Thoracic aorta (tissue), 2 donors: ENCODE data around the gene ERICH3. TPM values are rescaled to one million over a fixed set of nuclear protein-coding genes. Genes with fewer than 3 reads are reported as not detected.

ENCODE experiments used
- ATAC-seq: fragments of 150-250 bp; one replicate; pipeline ENCODE4 v1.8.0; 2017; ENCODE audit warnings: low read depth; ENCODE audit not compliant: insufficient number of reproducible peaks, low FRiP score
- DNase-seq: peaks from one replicate; pipeline ENCODE4 v3.0.0-alpha.2; 2020; ENCODE audit warnings: low spot score
- H3K27ac ChIP-seq, 2 donors: fragments of 200-600 bp; sonication (generic); 1 replicate in 1 of 2; 2 replicates in 1 of 2; pipeline ENCODE4 v1.5.1; 2016; ENCODE audit warnings: mild to moderate bottlenecking in 2 of 2, moderate library complexity in 2 of 2
- H3K27me3 ChIP-seq: fragments of 200-600 bp; sonication (generic); replicated peaks from 2 replicates; pipeline ENCODE4 v1.6.0; 2016; ENCODE audit warnings: mild to moderate bottlenecking; ENCODE audit not compliant: insufficient read depth
- H3K36me3 ChIP-seq: fragments of 200-600 bp; sonication (generic); one replicate; pipeline ENCODE4 v1.5.1; 2016
- H3K4me1 ChIP-seq, 2 donors: fragments of 200-600 bp; sonication (generic); 1 replicate in 1 of 2; 2 replicates in 1 of 2; pipeline versions ENCODE4 v1.5.1 to v1.6.0; 2016; ENCODE audit warnings: low read depth in 2 of 2, mild to moderate bottlenecking in 1 of 2; ENCODE audit not compliant: control insufficient read depth in 1 of 2
- H3K4me3 ChIP-seq: fragments of 200-600 bp; sonication (generic); 2 replicates; pipeline ENCODE4 v1.5.1; 2016; ENCODE audit warnings: mild to moderate bottlenecking
- H3K9me3 ChIP-seq: fragments of 200-600 bp; sonication (generic); 2 replicates; pipeline ENCODE4 v1.5.1; 2016
- CTCF ChIP-seq: fragments of 200-600 bp; sonication (generic); IDR thresholded peaks from one replicate; pipeline ENCODE4 v1.5.1; 2019; ENCODE audit warnings: antibody characterized with exemption
- total RNA-seq, 2 donors: library from RNA; depleted of rRNA; stranded (reverse); fragments of >200 nt; gene quantifications; one replicate each; pipeline versions ENCODE4 v1.1.0 to v1.2.3, GENCODE V29; 2016

ERICH3 gene
- total RNA-seq, 2 donors from 2014 or later, result not detected

- no peak overlapping the region for H3K27ac ChIP-seq
- TF ChIP-seq CTCF, result no peak
Measured at GRCh38 chr1:74571891-74572290, 101.7 kb downstream of the ERICH3 start.

GRCh38 chr1:74571493-74571800, 102.1 kb downstream of the ERICH3 start:
- Histone ChIP-seq H3K9me3 (no peaks in the 10 kb centered on the region), H3K27ac (no peak overlapping the region), H3K36me3 (no peaks in the 10 kb centered on the region), H3K4me1 (no peaks in the 10 kb centered on the region), H3K27me3 (no peaks in the 10 kb centered on the region), H3K4me3 (no peak overlapping the region)
- DNase-seq (no peak), ATAC-seq (no peak)
- no peak for TF ChIP-seq CTCF

More at GRCh38 chr1:74571891-74572290, 101.7 kb downstream of the ERICH3 start:
- DNase-seq (no peak), ATAC-seq (no peak)
- Histone ChIP-seq H3K36me3 (no peaks in the 10 kb centered on the region), H3K27me3 (no peaks in the 10 kb centered on the region), H3K4me3 (no peak overlapping the region), H3K9me3 (no peaks in the 10 kb centered on the region), H3K4me1 (no peaks in the 10 kb centered on the region)

DNA sequence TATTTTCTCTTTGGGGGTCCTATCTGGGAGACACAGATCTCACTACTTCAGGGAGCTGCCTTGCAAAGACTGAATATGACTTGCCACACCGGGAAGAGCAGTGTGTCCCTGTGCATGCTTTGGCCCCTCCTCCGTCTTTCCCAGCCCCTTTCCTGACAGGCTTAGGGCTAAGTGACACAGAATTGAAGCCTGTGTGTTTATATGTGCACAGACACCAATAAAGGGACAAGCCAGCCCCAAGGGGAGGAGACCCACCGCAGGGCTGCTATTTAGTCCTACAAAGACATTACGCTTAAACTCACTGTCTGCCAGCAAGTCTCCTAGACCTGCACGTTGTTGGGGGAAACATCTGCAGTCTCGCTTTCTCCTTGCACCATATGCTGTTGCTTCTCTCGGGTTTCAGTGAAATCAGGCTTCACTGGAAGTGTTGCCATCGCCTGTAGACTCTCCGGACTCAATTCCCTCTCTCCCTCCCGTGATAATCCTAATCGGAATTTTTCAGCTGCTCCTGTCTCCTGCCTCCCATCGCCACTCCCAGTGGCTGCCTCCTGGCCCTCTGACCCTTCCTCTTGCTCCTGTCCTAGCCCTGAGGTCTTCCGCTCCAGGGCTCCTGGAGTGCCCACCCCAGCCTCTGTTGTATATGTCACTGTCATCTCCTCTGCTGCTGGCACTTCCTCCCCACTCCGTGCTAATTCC, 102.6 kb downstream of the ERICH3 start:
- no peak for ATAC-seq
- Histone ChIP-seq H3K4me3 (no peak overlapping the region), H3K27ac (no peak overlapping the region), H3K36me3 (no peaks in the 10 kb centered on the region), H3K27me3 (no peaks in the 10 kb centered on the region), H3K9me3 (no peaks in the 10 kb centered on the region), H3K4me1 (no peaks in the 10 kb centered on the region)
- no peak for TF ChIP-seq CTCF
- no peak for DNase-seq

DNA sequence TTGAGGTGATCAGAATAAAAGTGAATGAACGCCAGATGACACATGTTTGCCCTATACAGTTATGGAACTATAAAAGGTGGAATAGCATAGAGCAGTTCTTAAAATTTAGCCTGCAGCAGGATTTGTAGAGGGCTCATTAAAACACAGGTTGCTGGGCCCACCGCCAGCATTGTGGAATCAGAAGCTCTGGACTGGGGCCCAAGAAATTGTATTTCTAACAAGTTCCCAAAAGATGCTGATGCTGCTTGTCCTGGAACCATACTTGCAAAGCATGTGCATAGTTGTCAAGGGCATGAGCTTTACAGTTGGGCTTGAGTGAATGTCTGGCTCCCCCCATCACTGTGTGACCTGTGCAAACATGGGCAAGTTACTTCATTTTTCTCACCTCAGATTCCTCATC, 123.7 kb downstream of the ERICH3 start:
- Histone ChIP-seq H3K4me1 (no peaks in the 10 kb centered on the region), H3K27ac (no peak overlapping the region), H3K27me3 (no peaks in the 10 kb centered on the region), H3K36me3 (no peaks in the 10 kb centered on the region), H3K9me3 (no peaks in the 10 kb centered on the region), H3K4me3 (no peak overlapping the region)
- TF ChIP-seq CTCF, result no peak
- DNase-seq, result no peak
- no peak for ATAC-seq

DNA sequence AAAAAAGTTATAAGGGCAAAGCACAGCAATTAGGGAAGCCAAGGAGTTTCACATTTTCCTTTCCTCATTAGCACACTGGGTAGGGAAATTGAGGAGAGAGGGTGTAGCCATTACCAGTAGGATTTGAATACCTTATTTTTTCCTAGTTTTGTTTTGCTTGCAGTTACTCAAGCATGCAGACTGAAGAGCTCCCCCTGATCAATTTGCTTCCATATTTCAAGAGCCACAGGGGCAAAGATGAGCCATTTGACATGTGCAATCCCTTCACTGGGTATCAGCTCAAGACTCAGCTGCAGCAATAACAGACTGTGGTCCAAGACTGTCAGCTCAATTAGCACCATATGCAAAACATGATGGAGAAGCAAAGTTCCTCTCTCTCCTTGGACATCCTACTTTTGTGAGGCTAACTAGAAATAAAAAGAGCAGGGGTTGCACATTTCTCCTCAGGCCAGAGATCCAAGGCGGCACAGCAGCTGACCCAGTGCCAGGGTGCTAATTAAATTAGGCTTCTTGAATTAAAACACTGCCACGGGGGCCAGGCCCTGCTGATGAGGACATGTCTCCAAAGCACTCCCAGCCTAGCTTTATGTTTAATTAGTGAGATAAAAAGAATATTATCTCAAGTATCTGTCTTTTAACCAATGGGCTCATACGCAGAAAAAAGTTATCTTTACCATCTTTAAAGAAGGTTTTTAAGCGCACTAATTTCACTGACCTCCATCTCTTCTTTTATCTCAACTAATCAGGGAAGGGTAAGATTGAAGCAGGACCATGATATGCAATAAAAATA, 124.4 kb downstream of the ERICH3 start:
- no peak overlapping the region for H3K27ac ChIP-seq
- ATAC-seq, result no peak
- no peaks in the 10 kb centered on the region for H3K36me3 ChIP-seq
- no peak for TF ChIP-seq CTCF
- no peaks in the 10 kb centered on the region for H3K27me3 ChIP-seq
- DNase-seq, result no peak
- no peaks in the 10 kb centered on the region for H3K9me3 ChIP-seq
- no peaks in the 10 kb centered on the region for H3K4me1 ChIP-seq
- H3K4me3 ChIP-seq, result no peak overlapping the region
